ENCODE data around the gene SKP1.

Gene SKP1

DNA sequence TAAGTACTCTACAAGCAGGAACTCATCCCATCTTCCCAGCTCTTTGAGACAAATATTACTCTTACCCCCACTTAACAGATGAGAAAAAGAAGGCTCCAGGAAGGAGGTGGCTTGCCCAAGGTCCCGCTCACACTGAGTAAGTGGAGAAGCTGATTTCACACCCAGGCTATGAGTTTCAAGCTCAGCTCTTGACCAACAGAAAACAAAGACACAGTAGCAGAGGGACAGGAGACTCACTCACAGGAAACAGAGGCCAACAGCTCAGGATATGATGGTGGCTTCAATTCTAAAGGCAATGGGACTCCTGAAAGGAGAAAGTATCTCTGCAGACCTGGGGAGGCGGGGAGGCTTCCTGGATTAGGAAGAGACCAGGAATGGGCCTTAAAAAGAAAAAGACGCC lies 69.0 kb downstream of the SKP1 start:
- TF ChIP-seq, protein P1, sequence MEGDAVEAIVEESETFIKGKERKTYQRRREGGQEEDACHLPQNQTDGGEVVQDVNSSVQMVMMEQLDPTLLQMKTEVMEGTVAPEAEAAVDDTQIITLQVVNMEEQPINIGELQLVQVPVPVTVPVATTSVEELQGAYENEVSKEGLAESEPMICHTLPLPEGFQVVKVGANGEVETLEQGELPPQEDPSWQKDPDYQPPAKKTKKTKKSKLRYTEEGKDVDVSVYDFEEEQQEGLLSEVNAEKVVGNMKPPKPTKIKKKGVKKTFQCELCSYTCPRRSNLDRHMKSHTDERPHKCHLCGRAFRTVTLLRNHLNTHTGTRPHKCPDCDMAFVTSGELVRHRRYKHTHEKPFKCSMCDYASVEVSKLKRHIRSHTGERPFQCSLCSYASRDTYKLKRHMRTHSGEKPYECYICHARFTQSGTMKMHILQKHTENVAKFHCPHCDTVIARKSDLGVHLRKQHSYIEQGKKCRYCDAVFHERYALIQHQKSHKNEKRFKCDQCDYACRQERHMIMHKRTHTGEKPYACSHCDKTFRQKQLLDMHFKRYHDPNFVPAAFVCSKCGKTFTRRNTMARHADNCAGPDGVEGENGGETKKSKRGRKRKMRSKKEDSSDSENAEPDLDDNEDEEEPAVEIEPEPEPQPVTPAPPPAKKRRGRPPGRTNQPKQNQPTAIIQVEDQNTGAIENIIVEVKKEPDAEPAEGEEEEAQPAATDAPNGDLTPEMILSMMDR (IDR thresholded peaks at IDR 0.05; ENCODE audit: low read depth, low read length): no peak

DNA sequence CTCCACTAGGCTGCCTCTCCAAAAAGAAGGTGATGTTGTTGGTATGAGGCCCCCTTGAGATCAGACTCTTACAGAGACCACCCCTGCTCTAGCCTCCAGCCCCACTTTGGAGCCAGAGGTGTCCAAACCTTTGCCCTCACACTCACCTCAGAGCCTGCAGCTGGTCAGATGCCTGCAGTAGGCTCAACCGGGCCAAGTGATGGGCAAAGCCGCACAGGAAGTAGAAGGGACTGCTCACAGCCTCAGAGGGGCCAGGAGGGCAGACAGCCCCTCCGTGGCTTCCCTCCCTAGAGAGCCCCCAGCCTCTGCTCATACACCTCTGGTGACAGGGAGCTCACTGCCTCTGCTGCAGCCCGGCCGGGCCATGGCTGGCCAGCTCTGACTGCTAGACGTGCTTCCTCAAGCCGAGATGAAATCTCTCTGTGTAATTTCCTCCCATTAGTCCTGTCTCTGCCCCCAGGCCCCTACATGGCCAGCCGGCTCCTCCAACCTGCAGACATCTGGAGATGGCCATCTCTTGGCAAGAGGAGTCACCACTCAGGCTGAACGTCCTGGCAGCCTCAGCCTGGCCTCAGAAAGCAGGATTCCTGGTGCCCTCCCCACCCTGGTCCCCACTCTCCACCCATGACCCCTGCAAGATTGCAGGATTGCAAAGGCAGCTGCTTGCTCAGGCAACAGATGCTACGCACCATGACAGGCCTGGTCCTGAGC lies 69.6 kb downstream of the SKP1 start:
- TF ChIP-seq, protein P1 (IDR thresholded peaks at IDR 0.05; ENCODE audit: low read depth, low read length): no peak
- Histone ChIP-seq H3K9me3 (ENCODE audit: severe bottlenecking) (no peaks in the 10 kb centered on the region), H3K4me3 (ENCODE audit: low read depth, low read length) (no peak overlapping the region), H3K27me3 (ENCODE audit: insufficient read depth, low read depth, severe bottlenecking) (no peaks in the 10 kb centered on the region), H3K27ac (no peak overlapping the region), H3K36me3 (no peaks in the 10 kb centered on the region)
- DNase-seq: no peak

More for the DNA sequence above, 69.0 kb downstream of the SKP1 start:
- Histone ChIP-seq H3K27me3 (ENCODE audit: insufficient read depth, low read depth, severe bottlenecking) (no peaks in the 10 kb centered on the region), H3K9me3 (ENCODE audit: severe bottlenecking) (no peaks in the 10 kb centered on the region), H3K4me3 (ENCODE audit: low read depth, low read length) (no peak overlapping the region), H3K36me3 (no peaks in the 10 kb centered on the region), H3K27ac (no peak overlapping the region)
- DNase-seq: no peak

DNA sequence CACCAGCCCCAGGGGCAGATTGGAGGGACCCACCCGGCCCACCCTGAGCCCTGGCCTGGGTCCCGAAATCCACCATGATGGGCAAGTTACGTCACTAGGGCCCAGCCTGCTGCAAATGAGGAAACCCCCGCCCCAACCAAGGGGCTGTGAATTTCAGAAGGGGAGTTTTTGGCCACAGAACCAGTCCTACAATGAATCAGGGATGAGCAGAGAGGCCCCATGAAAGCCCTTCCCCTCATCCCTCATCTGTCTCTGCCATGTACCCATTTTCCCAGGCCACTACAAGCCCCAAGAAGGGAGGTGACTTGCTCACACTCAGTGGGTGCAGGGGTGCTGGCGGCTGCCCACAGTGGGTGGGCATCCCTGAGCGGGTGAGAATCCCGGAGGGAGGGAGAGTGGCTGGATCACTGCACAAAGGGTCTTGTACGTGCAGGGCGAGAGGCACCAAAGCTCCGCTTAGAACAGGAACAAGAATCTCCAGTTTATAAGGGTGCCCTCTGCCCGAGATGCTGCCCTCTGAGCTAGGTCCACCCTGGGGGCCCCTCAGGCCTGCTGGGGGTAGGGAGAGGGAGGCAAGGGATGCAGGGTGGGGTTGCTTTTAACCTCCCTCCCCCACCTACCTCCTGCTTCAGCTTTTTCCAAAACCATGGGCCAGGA lies 72.6 kb downstream of the SKP1 start:
- DNase-seq: no peak
- Histone ChIP-seq H3K4me3 (ENCODE audit: low read depth, low read length) (no peak overlapping the region), H3K9me3 (ENCODE audit: severe bottlenecking) (no peaks in the 10 kb centered on the region), H3K36me3 (no peaks in the 10 kb centered on the region), H3K27ac (no peak overlapping the region), H3K27me3 (ENCODE audit: insufficient read depth, low read depth, severe bottlenecking) (no peaks in the 10 kb centered on the region)
- TF ChIP-seq, protein P1 (IDR thresholded peaks at IDR 0.05; ENCODE audit: low read depth, low read length): no peak

DNA sequence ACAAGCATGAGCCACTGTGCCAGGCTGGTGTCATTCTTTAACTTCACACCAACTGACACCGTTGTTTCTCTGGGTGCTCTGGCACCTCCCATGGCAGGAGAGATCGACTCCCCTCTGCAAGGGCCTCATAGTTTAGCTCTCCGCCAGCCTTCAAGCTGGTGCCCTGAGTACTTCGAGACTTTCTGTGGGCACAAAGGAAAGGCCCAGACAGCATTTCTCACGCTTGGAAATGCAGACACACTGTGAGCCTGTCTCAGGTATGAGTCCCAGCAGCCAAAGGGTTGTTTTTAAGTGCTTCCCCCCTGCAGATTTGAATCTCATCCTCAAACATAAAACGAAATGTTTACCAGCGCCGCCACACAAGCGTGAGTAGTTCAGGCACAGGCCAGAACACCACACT lies 73.4 kb downstream of the SKP1 start:
- TF ChIP-seq, protein P1 (IDR thresholded peaks at IDR 0.05; ENCODE audit: low read depth, low read length): no peak
- DNase-seq: no peak
- no peak overlapping the region for H3K27ac ChIP-seq
- H3K4me3 ChIP-seq (ENCODE audit: low read depth, low read length): no peak overlapping the region
- no peaks in the 10 kb centered on the region for H3K9me3 ChIP-seq (ENCODE audit: severe bottlenecking)
- H3K27me3 ChIP-seq (ENCODE audit: insufficient read depth, low read depth, severe bottlenecking): no peaks in the 10 kb centered on the region
- H3K36me3 ChIP-seq: no peaks in the 10 kb centered on the region

DNA sequence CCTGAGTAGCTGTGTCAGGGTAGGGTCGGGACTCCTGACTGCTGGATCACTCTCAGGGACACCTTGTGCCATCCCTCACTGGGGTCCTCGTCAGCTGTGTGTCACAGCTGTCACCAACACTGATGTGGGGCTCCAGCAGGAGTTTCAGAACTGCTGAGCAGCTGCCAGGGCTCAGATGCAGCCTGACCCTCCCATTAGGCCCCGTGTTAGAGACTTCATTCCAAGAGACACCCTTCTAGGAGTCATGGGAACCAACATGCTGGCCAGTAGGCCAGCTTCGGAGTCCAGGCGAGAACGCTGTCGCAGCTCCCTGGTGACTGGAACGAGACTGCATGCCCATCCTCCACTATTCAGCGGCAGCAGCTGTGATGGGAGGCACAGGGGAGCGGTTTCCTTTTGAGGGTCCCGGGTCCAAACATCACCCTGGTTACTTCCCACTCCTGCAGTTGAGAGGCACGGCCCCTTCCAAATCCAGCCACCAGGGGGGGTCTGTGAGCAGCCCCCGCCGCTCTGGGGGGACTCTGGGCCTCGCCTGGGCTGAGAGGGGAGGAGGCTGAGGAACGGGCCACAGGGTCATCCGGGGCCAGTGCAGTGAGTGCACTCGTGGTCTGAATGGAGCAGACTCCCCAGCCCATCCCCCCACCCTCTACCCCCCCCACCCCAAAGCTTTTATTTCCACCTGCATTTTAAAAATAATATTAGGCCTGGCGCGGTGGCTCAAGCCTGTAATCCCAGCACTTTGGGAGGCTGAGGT lies 74.9 kb downstream of the SKP1 start:
- Histone ChIP-seq H3K36me3 (no peaks in the 10 kb centered on the region), H3K27me3 (ENCODE audit: insufficient read depth, low read depth, severe bottlenecking) (no peaks in the 10 kb centered on the region), H3K27ac (no peak overlapping the region), H3K4me3 (ENCODE audit: low read depth, low read length) (no peak overlapping the region), H3K9me3 (ENCODE audit: severe bottlenecking) (no peaks in the 10 kb centered on the region)
- TF ChIP-seq, protein P1 (IDR thresholded peaks at IDR 0.05; ENCODE audit: low read depth, low read length): peak; percentile 87
- DNase-seq: peak; percentile 74
